WTC11 (cell line): ENCODE results near the gene DGKQ.

Source experiments
- ATF1 ChIP-seq: sonication (generic); formaldehyde crosslinking; IDR thresholded peaks from 2 replicates; pipeline ENCODE4 v1.8.1; 2023; ENCODE audit warnings: mild to moderate bottlenecking, moderate library complexity, missing genetic modification reagents
- CBFB ChIP-seq: sonication (generic); formaldehyde crosslinking; IDR thresholded peaks from 2 replicates; pipeline ENCODE4 v1.8.1; 2022; ENCODE audit warnings: mild to moderate bottlenecking, low read depth, missing genetic modification reagents
- CTCF ChIP-seq: fragments of 200-600 bp; IDR thresholded peaks from 2 replicates; pipeline ENCODE4 v1.8.0; 2022; ENCODE audit warnings: antibody characterized with exemption
- FOXP4 ChIP-seq: sonication (generic); formaldehyde crosslinking; IDR thresholded peaks from 2 replicates; pipeline ENCODE4 v1.8.0; 2022; ENCODE audit warnings: mild to moderate bottlenecking, missing genetic modification reagents
- MAX ChIP-seq: sonication (generic); formaldehyde crosslinking; IDR thresholded peaks from 2 replicates; pipeline ENCODE4 v1.8.0; 2022; ENCODE audit warnings: mild to moderate bottlenecking, missing genetic modification reagents
- NFYB ChIP-seq: sonication (generic); formaldehyde crosslinking; conservative IDR thresholded peaks from 2 replicates; pipeline ENCODE4 v1.8.0; 2022; ENCODE audit warnings: low read depth, missing genetic modification reagents
- NR1H2 ChIP-seq: sonication (generic); formaldehyde crosslinking; IDR thresholded peaks from 2 replicates; pipeline ENCODE4 v1.9.0; 2021; ENCODE audit warnings: mild to moderate bottlenecking, moderate library complexity, missing genetic modification reagents
- ZNF121 ChIP-seq: sonication (generic); formaldehyde crosslinking; IDR thresholded peaks from 2 replicates; pipeline ENCODE4 v1.8.0; 2023; ENCODE audit warnings: missing genetic modification reagents
- ZNF232 ChIP-seq: sonication (generic); formaldehyde crosslinking; IDR thresholded peaks from 2 replicates; pipeline ENCODE4 v1.8.0; 2022; ENCODE audit warnings: mild to moderate bottlenecking, missing genetic modification reagents

- TF ChIP-seq CTCF, result no peak
- no peak for TF ChIP-seq MAX (CRISPR knock-in tag)
- no peak for TF ChIP-seq FOXP4
- TF ChIP-seq CBFB (CRISPR knock-in tag), result no peak
- TF ChIP-seq ZNF232 (CRISPR knock-in tag), result no peak
- no peak for TF ChIP-seq NFYB (CRISPR knock-in tag)
- TF ChIP-seq NR1H2, result no peak
- TF ChIP-seq ZNF121 (CRISPR knock-in tag), result no peak
- TF ChIP-seq ATF1 (CRISPR knock-in tag), result no peak
Measured at GRCh38 chr4:951594-952468, 21.5 kb downstream of the DGKQ start.
